ENCODE measurements around the gene TMA16. TPM values are rescaled to one million over a fixed set of nuclear protein-coding genes. Genes with fewer than 3 reads are reported as not detected.

The TMA16 gene
- total and polyA plus RNA-seq, 2 donors (not counting 1 experiment from before 2014, with no cell fraction given) = 6.5 to 40.5 TPM

- peak overlapping the region; percentile 78 for H3K9ac ChIP-seq (ENCODE audit: low read length)
- TF ChIP-seq CTCF (IDR thresholded peaks at IDR 0.05) = no peak
- TF ChIP-seq EZH2 (IDR thresholded peaks at IDR 0.05; ENCODE audit: borderline replicate concordance, insufficient read depth, low read depth, low read length, poor library complexity, severe bottlenecking) = no peak
- ChIA-PET CTCF (interaction anchor here (0.6 to 3.4 kb wide), 17 partner anchors 8 to 260 kb away, joined by 3 to 34 read pairs (median 5); no protein-coding TSS in a partner anchor), POLR2A (interaction anchor here (0.6 to 1.3 kb wide), 10 partner anchors 8 to 328 kb away, joined by 3 to 10 read pairs (median 4); no protein-coding TSS in a partner anchor)
- H3K36me3 ChIP-seq (replicated peaks in 1 of 2; ENCODE audit: control extremely low read depth in 1 of 2, control insufficient read depth in 1 of 2, extremely low read depth in 1 of 2, insufficient read depth in 2 of 2, low read length in 1 of 2) = no peaks in the 10 kb centered on the region
- H3K4me3 ChIP-seq (ENCODE audit: control extremely low read depth in 1 of 5, extremely low read depth in 1 of 5, insufficient read depth in 1 of 5, low read depth in 2 of 5, low read length in 4 of 5) = peak overlapping the region; percentile 68 to 99 (median 96)
- peak overlapping the region; percentile 80 to 81 for H3K27ac ChIP-seq (ENCODE audit: low read length in 2 of 2)
- peak overlapping the region; percentile 100 for H3K27ac Mint-ChIP-seq
- ATAC-seq (ENCODE audit: low read depth) = no peak
- peak overlapping the region; percentile 81 for H3K4me2 ChIP-seq (replicated peaks; ENCODE audit: low read depth, low read length, poor library complexity, severe bottlenecking)
- H2AFZ ChIP-seq (ENCODE audit: insufficient read depth, low read depth, low read length, poor library complexity, severe bottlenecking) = peak overlapping the region; percentile 88
- intact Hi-C loops (cut with micrococcal nuclease) = loop anchor here (1.0 to 2.0 kb wide), 5 partner anchors 8 to 328 kb away; partner anchors contain the start of gene NAF1
- peak overlapping the region; percentile 99 for H3K4me3 Mint-ChIP-seq
- peaks cover 46% of the 10 kb centered on the region for H3K79me2 ChIP-seq (ENCODE audit: control insufficient read depth, insufficient read depth, low read length)
- no peaks in the 10 kb centered on the region for H3K27me3 ChIP-seq (replicated peaks in 1 of 4; ENCODE audit: control extremely low read depth in 1 of 4, control insufficient read depth in 3 of 4, insufficient read depth in 4 of 4, low read length in 3 of 4)
- whole genome bisulfite sequencing (ENCODE audit: insufficient coverage) = 16% methylated on average over 19 of the region's 28 CpGs
- peaks cover 21 to 28% of the 10 kb centered on the region in 2 donors for H3K4me1 ChIP-seq (ENCODE audit: control insufficient read depth in 2 of 2, insufficient read depth in 2 of 2, low read length in 2 of 2)
- H3K4me1 Mint-ChIP-seq = peaks cover 41% of the 10 kb centered on the region
- peak; percentile 71 for DNase-seq
- no peaks in the 10 kb centered on the region for H3K9me3 Mint-ChIP-seq (ENCODE audit: insufficient read depth)
- no peaks in the 10 kb centered on the region for H4K20me1 ChIP-seq (ENCODE audit: control insufficient read depth, insufficient read depth, low read length, poor library complexity, severe bottlenecking)
- H3K9me3 ChIP-seq (ENCODE audit: control extremely low read depth in 1 of 3, control insufficient read depth in 2 of 3, insufficient read depth in 1 of 3, low read length in 2 of 3) = no peaks in the 10 kb centered on the region
- no peaks in the 10 kb centered on the region for H3K27me3 Mint-ChIP-seq
Observed at GRCh38 chr4:163493643-163494359, 689 bp upstream of the TMA16 start.

GRCh38 chr4:163495900-163496299 lies 1.4 kb downstream of the TMA16 start:
- Histone ChIP-seq H3K9me3 (ENCODE audit: control extremely low read depth in 1 of 3, control insufficient read depth in 2 of 3, insufficient read depth in 1 of 3, low read length in 2 of 3) (no peaks in the 10 kb centered on the region), H3K36me3 (replicated peaks in 1 of 2; ENCODE audit: control extremely low read depth in 1 of 2, control insufficient read depth in 1 of 2, extremely low read depth in 1 of 2, insufficient read depth in 2 of 2, low read length in 1 of 2) (peaks cover 0 to 3% of the 10 kb centered on the region in 2 experiments), H3K4me1 (ENCODE audit: control insufficient read depth in 2 of 2, insufficient read depth in 2 of 2, low read length in 2 of 2) (peaks cover 21 to 28% of the 10 kb centered on the region in 2 donors), H3K27ac (ENCODE audit: low read length in 2 of 2) (peak overlapping the region; percentile 28 to 63), H2AFZ (ENCODE audit: insufficient read depth, low read depth, low read length, poor library complexity, severe bottlenecking) (peak overlapping the region; percentile 27), H3K9ac (ENCODE audit: low read length) (peak overlapping the region; percentile 78), H4K20me1 (ENCODE audit: control insufficient read depth, insufficient read depth, low read length, poor library complexity, severe bottlenecking) (peaks cover 10% of the 10 kb centered on the region), H3K27me3 (replicated peaks in 1 of 4; ENCODE audit: control extremely low read depth in 1 of 4, control insufficient read depth in 3 of 4, insufficient read depth in 4 of 4, low read length in 3 of 4) (no peaks in the 10 kb centered on the region), H3K79me2 (ENCODE audit: control insufficient read depth, insufficient read depth, low read length) (peaks cover 67% of the 10 kb centered on the region), H3K4me2 (replicated peaks; ENCODE audit: low read depth, low read length, poor library complexity, severe bottlenecking) (peak overlapping the region; percentile 81), H3K4me3 (ENCODE audit: control extremely low read depth in 1 of 5, extremely low read depth in 1 of 5, insufficient read depth in 1 of 5, low read depth in 2 of 5, low read length in 4 of 5) (peak overlapping the region in 4 of 5 experiments; percentile 11 to 97 (median 50))
- Mint-ChIP-seq H3K27ac (peak overlapping the region; percentile 92), H3K27me3 (no peaks in the 10 kb centered on the region), H3K9me3 (ENCODE audit: insufficient read depth) (no peaks in the 10 kb centered on the region), H3K4me3 (peak overlapping the region; percentile 95), H3K4me1 (peaks cover 46% of the 10 kb centered on the region)
- TF ChIP-seq EZH2 (IDR thresholded peaks at IDR 0.05; ENCODE audit: borderline replicate concordance, insufficient read depth, low read depth, low read length, poor library complexity, severe bottlenecking) = no peak
- no peak for TF ChIP-seq CTCF (IDR thresholded peaks at IDR 0.05)
- DNase-seq (peak; percentile 70), ATAC-seq (ENCODE audit: low read depth) (peak; percentile 29)
- POLR2A ChIA-PET = no interaction called here
- CTCF ChIA-PET = interaction anchor here (0.7 to 1.6 kb wide), 8 partner anchors 11 to 330 kb away, joined by 3 to 5 read pairs (median 3); no protein-coding TSS in a partner anchor
- WGBS (ENCODE audit: insufficient coverage) = 0% methylated on average over 1 of the region's 1 CpG
- intact Hi-C loops (cut with micrococcal nuclease) = loop anchor here (2.0 to 5.0 kb wide), 5 partner anchors 17 to 1616 kb away; partner anchors contain the start of gene TMEM192
